H9 (cell line): Measurements from ENCODE around the gene IL1RAP. TPM values are rescaled to one million over a fixed set of nuclear protein-coding genes. Genes with fewer than 3 reads are reported as not detected.

ENCODE experiments used
- DNase-seq: peaks from one replicate; pipeline ENCODE4 v3.0.0-alpha.2; 2017
- H2AFZ ChIP-seq: one replicate; pipeline ENCODE4 v1.6.1; 2013; ENCODE audit warnings: mild to moderate bottlenecking, low read length, control low read depth, moderate library complexity
- H2AK5ac ChIP-seq: 2 replicates; pipeline ENCODE4 v1.6.1; 2013; ENCODE audit warnings: low read length, control low read depth, mixed read lengths; ENCODE audit not compliant: insufficient read length
- H2BK120ac ChIP-seq: one replicate; pipeline ENCODE4 v1.6.1; 2013; ENCODE audit warnings: low read depth, mild to moderate bottlenecking, low read length, control low read depth, inconsistent platforms; ENCODE audit not compliant: poor library complexity, severe bottlenecking
- H2BK12ac ChIP-seq: 2 replicates; pipeline ENCODE4 v1.6.1; 2013; ENCODE audit warnings: low read length, control low read depth, mixed read lengths, low read depth; ENCODE audit not compliant: insufficient read length
- H2BK15ac ChIP-seq: 2 replicates; pipeline ENCODE4 v1.6.1; 2013; ENCODE audit warnings: low read depth, low read length, control low read depth
- H2BK20ac ChIP-seq: one replicate; pipeline ENCODE4 v1.6.1; 2013; ENCODE audit warnings: low read depth, mild to moderate bottlenecking, low read length, control low read depth, inconsistent platforms; ENCODE audit not compliant: poor library complexity, severe bottlenecking
- H2BK5ac ChIP-seq: 2 replicates; pipeline ENCODE4 v1.6.1; 2013; ENCODE audit warnings: low read length, control low read depth, mixed read lengths; ENCODE audit not compliant: insufficient read length
- H3K14ac ChIP-seq: 2 replicates; pipeline ENCODE4 v1.6.1; 2013; ENCODE audit warnings: low read length, control low read depth; ENCODE audit not compliant: insufficient read depth
- H3K18ac ChIP-seq: 2 replicates; pipeline ENCODE4 v1.6.1; 2013; ENCODE audit warnings: low read depth, mild to moderate bottlenecking, mixed read lengths, low read length, control low read depth; ENCODE audit not compliant: insufficient read length
- H3K23ac ChIP-seq: 2 replicates; pipeline ENCODE4 v1.6.1; 2013; ENCODE audit warnings: low read length, control low read depth, mixed read lengths, low read depth; ENCODE audit not compliant: insufficient read length
- H3K23me2 ChIP-seq: 2 replicates; pipeline ENCODE4 v1.6.1; 2013; ENCODE audit warnings: low read depth, mild to moderate bottlenecking, mixed read lengths, low read length, control low read depth; ENCODE audit not compliant: insufficient read length, poor library complexity, severe bottlenecking
- H3K27ac ChIP-seq: 2 replicates; pipeline ENCODE4 v1.5.1; 2013; ENCODE audit warnings: low read length, control low read depth, mixed read lengths, low read depth; ENCODE audit not compliant: insufficient read length
- H3K27me3 ChIP-seq: 2 replicates; pipeline ENCODE4 v1.6.1; 2013; ENCODE audit warnings: low read length, control low read depth, inconsistent platforms; ENCODE audit not compliant: insufficient read depth
- H3K4ac ChIP-seq: 2 replicates; pipeline ENCODE4 v1.6.1; 2013; ENCODE audit warnings: low read depth, mild to moderate bottlenecking, control low read depth, inconsistent platforms, low read length, moderate library complexity
- H3K4me1 ChIP-seq: 2 replicates; pipeline ENCODE4 v1.6.1; 2013; ENCODE audit warnings: low read length, control low read depth, inconsistent platforms; ENCODE audit not compliant: insufficient read depth
- H3K4me2 ChIP-seq: 2 replicates; pipeline ENCODE4 v1.6.1; 2013; ENCODE audit warnings: low read length, control low read depth, mixed read lengths; ENCODE audit not compliant: insufficient read length, insufficient read depth
- H3K56ac ChIP-seq: 2 replicates; pipeline ENCODE4 v1.6.1; 2013; ENCODE audit warnings: low read depth, mild to moderate bottlenecking, mixed read lengths, low read length, control low read depth; ENCODE audit not compliant: insufficient read length
- H3K79me1 ChIP-seq: 2 replicates; pipeline ENCODE4 v1.6.1; 2013; ENCODE audit warnings: low read depth, mild to moderate bottlenecking, moderate library complexity, low read length, control low read depth, inconsistent platforms; ENCODE audit not compliant: insufficient read depth, poor library complexity, severe bottlenecking
- H3K79me2 ChIP-seq: 2 replicates; pipeline ENCODE4 v1.6.1; 2013; ENCODE audit warnings: low read length, control low read depth, inconsistent platforms; ENCODE audit not compliant: insufficient read depth
- H3K9ac ChIP-seq: 2 replicates; pipeline ENCODE4 v1.6.1; 2013; ENCODE audit warnings: low read length, control low read depth, mixed read lengths; ENCODE audit not compliant: insufficient read length; ENCODE audit errors: extremely low read depth
- H3K9me3 ChIP-seq: one replicate; pipeline ENCODE4 v1.6.1; 2013; ENCODE audit warnings: low read depth, low read length, inconsistent platforms; ENCODE audit not compliant: control insufficient read depth
- H3T11ph ChIP-seq: one replicate; pipeline ENCODE4 v1.6.1; 2013; ENCODE audit warnings: mild to moderate bottlenecking, low read length, control low read depth, inconsistent platforms
- H4K20me1 ChIP-seq: one replicate; pipeline ENCODE4 v1.6.1; 2013; ENCODE audit not compliant: control insufficient read depth, insufficient read length, insufficient read depth
- H4K5ac ChIP-seq: 2 replicates; pipeline ENCODE4 v1.6.1; 2013; ENCODE audit warnings: low read depth, mild to moderate bottlenecking, mixed read lengths, low read length, control low read depth; ENCODE audit not compliant: insufficient read length
- H4K8ac ChIP-seq: replicated peaks from 2 replicates; pipeline ENCODE4 v1.6.1; 2013; ENCODE audit warnings: low read length, control low read depth, mixed read lengths, low read depth; ENCODE audit not compliant: insufficient read length
- H4K91ac ChIP-seq: 2 replicates; pipeline ENCODE4 v1.6.1; 2013; ENCODE audit warnings: low read depth, mild to moderate bottlenecking, moderate library complexity, mixed read lengths, low read length, control low read depth; ENCODE audit not compliant: insufficient read length
- H3K27ac Mint-ChIP-seq, 3 experiments: 2 replicates in 2 of 3; 3 replicates in 1 of 3; pipeline ENCODE4 v1.8.0; 2020 to 2021; ENCODE audit warnings: mixed read lengths in 3 of 3, mild to moderate bottlenecking in 1 of 3, moderate library complexity in 1 of 3
- H3K27me3 Mint-ChIP-seq: 2 replicates; pipeline ENCODE4 v1.8.0; 2021; ENCODE audit warnings: low read depth, mild to moderate bottlenecking, moderate library complexity, mixed read lengths
- H3K36me3 Mint-ChIP-seq, 3 experiments: 2 replicates in 2 of 3; 3 replicates in 1 of 3; pipeline ENCODE4 v1.8.0; 2020 to 2021; ENCODE audit warnings: low read depth in 3 of 3, mixed read lengths in 3 of 3; ENCODE audit not compliant: insufficient read depth in 1 of 3
- H3K4me1 Mint-ChIP-seq, 2 experiments: 2 replicates each; pipeline ENCODE4 v1.8.0; 2020; ENCODE audit warnings: mixed read lengths in 2 of 2
- H3K4me3 Mint-ChIP-seq, 2 experiments: 2 replicates in 1 of 2; 3 replicates in 1 of 2; pipeline ENCODE4 v1.8.0; 2020 to 2021; ENCODE audit warnings: mild to moderate bottlenecking in 2 of 2, mixed read lengths in 2 of 2, moderate library complexity in 1 of 2
- H3K9me3 Mint-ChIP-seq, 2 experiments: 2 replicates in 1 of 2; 3 replicates in 1 of 2; pipeline ENCODE4 v1.8.0; 2020; ENCODE audit warnings: mild to moderate bottlenecking in 2 of 2, mixed read lengths in 2 of 2, moderate library complexity in 1 of 2
- CTCF ChIP-seq: fragments of 200-600 bp; sonication (generic); conservative IDR thresholded peaks from 3 replicates; pipeline ENCODE4 v1.8.0; 2021; ENCODE audit warnings: antibody characterized with exemption, mild to moderate bottlenecking
- WGBS: extraction: QIAGEN DNeasy Blood & Tissue Kit; methylation state at CpG from one replicate; pipeline ENCODE4 v1.1.7; 2013; ENCODE audit warnings: missing lambda C conversion rate, low lambda C conversion rate, mixed read lengths; ENCODE audit not compliant: insufficient read length; ENCODE audit errors: extremely low coverage; 5-methylcytosine and 5-hydroxymethylcytosine counted together
- total RNA-seq: library from RNA; stranded (reverse); gene quantifications from 2 replicates; pipeline ENCODE4 v1.2.1, GENCODE V29; 2021

IL1RAP gene
- total RNA-seq, 1 experiment from 2014 or later = 4.6 TPM

GRCh38 chr3:190697901-190698300 is 184.0 kb downstream of the IL1RAP start:
- no peak overlapping the region for H3K9ac ChIP-seq
- DNase-seq = no peak
- no peak overlapping the region for H3K4ac ChIP-seq
- H3K27ac ChIP-seq = no peak overlapping the region
- Mint-ChIP-seq H3K27ac (no peak overlapping the region; a peak in 1 of 7 replicates), H3K4me1 (peaks cover 6 to 10% of the 10 kb centered on the region in 2 experiments; a peak in 3 of 4 replicates), H3K27me3 (no peaks in the 10 kb centered on the region), H3K36me3 (no peaks in the 10 kb centered on the region; a peak in 1 of 7 replicates), H3K4me3 (no peak overlapping the region), H3K9me3 (no peaks in the 10 kb centered on the region)
- no peaks in the 10 kb centered on the region for H4K20me1 ChIP-seq
- no peak overlapping the region for H2BK5ac ChIP-seq
- H2BK20ac ChIP-seq = no peak overlapping the region
- H3K23me2 ChIP-seq = no peaks in the 10 kb centered on the region
- H3K27me3 ChIP-seq = no peaks in the 10 kb centered on the region
- H3K18ac ChIP-seq = no peak overlapping the region
- no peak overlapping the region for H3K14ac ChIP-seq
- H2BK120ac ChIP-seq = no peak overlapping the region
- H2BK12ac ChIP-seq = no peak overlapping the region
- no peaks in the 10 kb centered on the region; the same call in 1 of the 2 replicates for H3K4me1 ChIP-seq
- H2AFZ ChIP-seq = no peak overlapping the region
- H2AK5ac ChIP-seq = no peak overlapping the region
- H3K79me2 ChIP-seq = no peaks in the 10 kb centered on the region
- no peak overlapping the region for H3K4me2 ChIP-seq
- H4K5ac ChIP-seq = no peak overlapping the region
- no peak for TF ChIP-seq CTCF
- H4K8ac ChIP-seq = no peak overlapping the region
- no peak overlapping the region for H3T11ph ChIP-seq
- no CpG with 5 or more reads among the region's 4 CpGs for WGBS
- no peak overlapping the region for H4K91ac ChIP-seq
- no peak overlapping the region for H3K23ac ChIP-seq
- H2BK15ac ChIP-seq = no peak overlapping the region
- H3K9me3 ChIP-seq = no peaks in the 10 kb centered on the region
- no peaks in the 10 kb centered on the region for H3K79me1 ChIP-seq
- H3K56ac ChIP-seq = no peak overlapping the region
